H9 (cell line): ENCODE data around the gene SLC2A10. TPM values are rescaled to one million over a fixed set of nuclear protein-coding genes. Genes with fewer than 3 reads are reported as not detected.

Source experiments
- DNase-seq: peaks from one replicate; pipeline ENCODE4 v3.0.0-alpha.2; 2017
- H2AFZ ChIP-seq: one replicate; pipeline ENCODE4 v1.6.1; 2013; ENCODE audit warnings: mild to moderate bottlenecking, low read length, control low read depth, moderate library complexity
- H2AK5ac ChIP-seq: 2 replicates; pipeline ENCODE4 v1.6.1; 2013; ENCODE audit warnings: low read length, control low read depth, mixed read lengths; ENCODE audit not compliant: insufficient read length
- H2BK120ac ChIP-seq: one replicate; pipeline ENCODE4 v1.6.1; 2013; ENCODE audit warnings: low read depth, mild to moderate bottlenecking, low read length, control low read depth, inconsistent platforms; ENCODE audit not compliant: poor library complexity, severe bottlenecking
- H2BK12ac ChIP-seq: 2 replicates; pipeline ENCODE4 v1.6.1; 2013; ENCODE audit warnings: low read length, control low read depth, mixed read lengths, low read depth; ENCODE audit not compliant: insufficient read length
- H2BK15ac ChIP-seq: 2 replicates; pipeline ENCODE4 v1.6.1; 2013; ENCODE audit warnings: low read depth, low read length, control low read depth
- H2BK20ac ChIP-seq: one replicate; pipeline ENCODE4 v1.6.1; 2013; ENCODE audit warnings: low read depth, mild to moderate bottlenecking, low read length, control low read depth, inconsistent platforms; ENCODE audit not compliant: poor library complexity, severe bottlenecking
- H2BK5ac ChIP-seq: 2 replicates; pipeline ENCODE4 v1.6.1; 2013; ENCODE audit warnings: low read length, control low read depth, mixed read lengths; ENCODE audit not compliant: insufficient read length
- H3K14ac ChIP-seq: 2 replicates; pipeline ENCODE4 v1.6.1; 2013; ENCODE audit warnings: low read length, control low read depth; ENCODE audit not compliant: insufficient read depth
- H3K18ac ChIP-seq: 2 replicates; pipeline ENCODE4 v1.6.1; 2013; ENCODE audit warnings: low read depth, mild to moderate bottlenecking, mixed read lengths, low read length, control low read depth; ENCODE audit not compliant: insufficient read length
- H3K23ac ChIP-seq: 2 replicates; pipeline ENCODE4 v1.6.1; 2013; ENCODE audit warnings: low read length, control low read depth, mixed read lengths, low read depth; ENCODE audit not compliant: insufficient read length
- H3K23me2 ChIP-seq: 2 replicates; pipeline ENCODE4 v1.6.1; 2013; ENCODE audit warnings: low read depth, mild to moderate bottlenecking, mixed read lengths, low read length, control low read depth; ENCODE audit not compliant: insufficient read length, poor library complexity, severe bottlenecking
- H3K27ac ChIP-seq: 2 replicates; pipeline ENCODE4 v1.5.1; 2013; ENCODE audit warnings: low read length, control low read depth, mixed read lengths, low read depth; ENCODE audit not compliant: insufficient read length
- H3K27me3 ChIP-seq: 2 replicates; pipeline ENCODE4 v1.6.1; 2013; ENCODE audit warnings: low read length, control low read depth, inconsistent platforms; ENCODE audit not compliant: insufficient read depth
- H3K4ac ChIP-seq: 2 replicates; pipeline ENCODE4 v1.6.1; 2013; ENCODE audit warnings: low read depth, mild to moderate bottlenecking, control low read depth, inconsistent platforms, low read length, moderate library complexity
- H3K4me1 ChIP-seq: 2 replicates; pipeline ENCODE4 v1.6.1; 2013; ENCODE audit warnings: low read length, control low read depth, inconsistent platforms; ENCODE audit not compliant: insufficient read depth
- H3K4me2 ChIP-seq: 2 replicates; pipeline ENCODE4 v1.6.1; 2013; ENCODE audit warnings: low read length, control low read depth, mixed read lengths; ENCODE audit not compliant: insufficient read length, insufficient read depth
- H3K56ac ChIP-seq: 2 replicates; pipeline ENCODE4 v1.6.1; 2013; ENCODE audit warnings: low read depth, mild to moderate bottlenecking, mixed read lengths, low read length, control low read depth; ENCODE audit not compliant: insufficient read length
- H3K79me1 ChIP-seq: 2 replicates; pipeline ENCODE4 v1.6.1; 2013; ENCODE audit warnings: low read depth, mild to moderate bottlenecking, moderate library complexity, low read length, control low read depth, inconsistent platforms; ENCODE audit not compliant: insufficient read depth, poor library complexity, severe bottlenecking
- H3K79me2 ChIP-seq: 2 replicates; pipeline ENCODE4 v1.6.1; 2013; ENCODE audit warnings: low read length, control low read depth, inconsistent platforms; ENCODE audit not compliant: insufficient read depth
- H3K9ac ChIP-seq: 2 replicates; pipeline ENCODE4 v1.6.1; 2013; ENCODE audit warnings: low read length, control low read depth, mixed read lengths; ENCODE audit not compliant: insufficient read length; ENCODE audit errors: extremely low read depth
- H3K9me3 ChIP-seq: one replicate; pipeline ENCODE4 v1.6.1; 2013; ENCODE audit warnings: low read depth, low read length, inconsistent platforms; ENCODE audit not compliant: control insufficient read depth
- H3T11ph ChIP-seq: one replicate; pipeline ENCODE4 v1.6.1; 2013; ENCODE audit warnings: mild to moderate bottlenecking, low read length, control low read depth, inconsistent platforms
- H4K20me1 ChIP-seq: one replicate; pipeline ENCODE4 v1.6.1; 2013; ENCODE audit not compliant: control insufficient read depth, insufficient read length, insufficient read depth
- H4K5ac ChIP-seq: 2 replicates; pipeline ENCODE4 v1.6.1; 2013; ENCODE audit warnings: low read depth, mild to moderate bottlenecking, mixed read lengths, low read length, control low read depth; ENCODE audit not compliant: insufficient read length
- H4K8ac ChIP-seq: replicated peaks from 2 replicates; pipeline ENCODE4 v1.6.1; 2013; ENCODE audit warnings: low read length, control low read depth, mixed read lengths, low read depth; ENCODE audit not compliant: insufficient read length
- H4K91ac ChIP-seq: 2 replicates; pipeline ENCODE4 v1.6.1; 2013; ENCODE audit warnings: low read depth, mild to moderate bottlenecking, moderate library complexity, mixed read lengths, low read length, control low read depth; ENCODE audit not compliant: insufficient read length
- H3K27ac Mint-ChIP-seq, 3 experiments: 2 replicates in 2 of 3; 3 replicates in 1 of 3; pipeline ENCODE4 v1.8.0; 2020 to 2021; ENCODE audit warnings: mixed read lengths in 3 of 3, mild to moderate bottlenecking in 1 of 3, moderate library complexity in 1 of 3
- H3K27me3 Mint-ChIP-seq: 2 replicates; pipeline ENCODE4 v1.8.0; 2021; ENCODE audit warnings: low read depth, mild to moderate bottlenecking, moderate library complexity, mixed read lengths
- H3K36me3 Mint-ChIP-seq, 3 experiments: 2 replicates in 2 of 3; 3 replicates in 1 of 3; pipeline ENCODE4 v1.8.0; 2020 to 2021; ENCODE audit warnings: low read depth in 3 of 3, mixed read lengths in 3 of 3; ENCODE audit not compliant: insufficient read depth in 1 of 3
- H3K4me1 Mint-ChIP-seq, 2 experiments: 2 replicates each; pipeline ENCODE4 v1.8.0; 2020; ENCODE audit warnings: mixed read lengths in 2 of 2
- H3K4me3 Mint-ChIP-seq, 2 experiments: 2 replicates in 1 of 2; 3 replicates in 1 of 2; pipeline ENCODE4 v1.8.0; 2020 to 2021; ENCODE audit warnings: mild to moderate bottlenecking in 2 of 2, mixed read lengths in 2 of 2, moderate library complexity in 1 of 2
- H3K9me3 Mint-ChIP-seq, 2 experiments: 2 replicates in 1 of 2; 3 replicates in 1 of 2; pipeline ENCODE4 v1.8.0; 2020; ENCODE audit warnings: mild to moderate bottlenecking in 2 of 2, mixed read lengths in 2 of 2, moderate library complexity in 1 of 2
- WGBS: extraction: QIAGEN DNeasy Blood & Tissue Kit; methylation state at CpG from one replicate; pipeline ENCODE4 v1.1.7; 2013; ENCODE audit warnings: missing lambda C conversion rate, low lambda C conversion rate, mixed read lengths; ENCODE audit not compliant: insufficient read length; ENCODE audit errors: extremely low coverage; 5-methylcytosine and 5-hydroxymethylcytosine counted together
- total RNA-seq: library from RNA; stranded (reverse); gene quantifications from 2 replicates; pipeline ENCODE4 v1.2.1, GENCODE V29; 2021
- TF ChIP-seq, protein P1 (sequence below): fragments of 200-600 bp; sonication (generic); conservative IDR thresholded peaks from 3 replicates; pipeline ENCODE4 v1.8.0; 2021; ENCODE audit warnings: antibody characterized with exemption, mild to moderate bottlenecking

Gene SLC2A10
- total RNA-seq, 1 experiment from 2014 or later, result 8.2 TPM

DNA sequence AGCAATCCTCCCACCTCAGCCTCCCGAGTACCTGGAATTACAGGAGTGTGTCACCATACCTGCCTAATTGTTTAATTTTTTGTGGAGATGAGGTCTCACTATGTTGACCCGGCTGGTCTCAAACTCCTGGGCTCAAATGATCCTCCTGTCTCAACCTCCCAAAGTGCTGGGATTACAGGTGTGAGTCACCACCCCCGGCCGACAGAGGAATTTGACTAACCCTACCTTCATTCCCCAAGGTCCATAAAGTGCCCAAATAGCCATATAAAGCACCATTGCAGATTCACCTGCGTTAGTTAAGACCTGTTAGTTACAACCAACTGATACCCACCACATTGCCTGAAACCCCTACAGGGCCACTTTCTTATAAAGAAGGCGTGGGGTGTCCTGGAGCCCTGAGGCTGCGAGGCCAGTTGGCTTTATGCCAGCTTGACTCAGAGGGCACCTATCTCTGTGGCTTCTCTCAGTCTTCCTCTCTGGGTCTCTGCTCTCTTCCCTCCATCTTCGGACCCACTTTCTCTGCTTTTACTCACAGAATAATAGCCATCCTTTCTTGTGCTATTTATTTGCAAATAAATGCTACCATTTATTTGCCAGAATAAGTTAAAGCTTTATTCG lies 65.6 kb downstream of the SLC2A10 start:
- WGBS, result no CpG with 5 or more reads among the region's 9 CpGs
- Histone ChIP-seq H3K4me1 (no peaks in the 10 kb centered on the region), H2BK15ac (no peak overlapping the region), H4K91ac (no peak overlapping the region), H4K20me1 (no peaks in the 10 kb centered on the region), H3K4me2 (no peak overlapping the region), H3T11ph (no peak overlapping the region), H3K27me3 (no peaks in the 10 kb centered on the region), H3K23ac (no peak overlapping the region), H2AK5ac (no peak overlapping the region), H2BK120ac (no peak overlapping the region), H3K79me2 (no peaks in the 10 kb centered on the region), H3K18ac (no peak overlapping the region), H3K14ac (no peak overlapping the region), H3K56ac (no peak overlapping the region), H3K23me2 (no peaks in the 10 kb centered on the region), H4K8ac (no peak overlapping the region), H3K79me1 (no peaks in the 10 kb centered on the region), H3K27ac (no peak overlapping the region), H3K9me3 (no peaks in the 10 kb centered on the region), H2BK12ac (no peak overlapping the region), H2BK20ac (no peak overlapping the region), H2AFZ (no peak overlapping the region), H2BK5ac (no peak overlapping the region), H4K5ac (no peak overlapping the region), H3K9ac (no peak overlapping the region), H3K4ac (no peak overlapping the region)
- no peak overlapping the region for H3K4me3 Mint-ChIP-seq
- peaks cover 13 to 14% of the 10 kb centered on the region in 2 experiments for H3K4me1 Mint-ChIP-seq
- peaks cover 1% of the 10 kb centered on the region; the same call in 1 of the 2 replicates for H3K27me3 Mint-ChIP-seq
- no peak overlapping the region for H3K27ac Mint-ChIP-seq
- no peak for DNase-seq
- H3K36me3 Mint-ChIP-seq, result no peaks in the 10 kb centered on the region; a peak in 2 of 7 replicates
- TF ChIP-seq, protein P1, sequence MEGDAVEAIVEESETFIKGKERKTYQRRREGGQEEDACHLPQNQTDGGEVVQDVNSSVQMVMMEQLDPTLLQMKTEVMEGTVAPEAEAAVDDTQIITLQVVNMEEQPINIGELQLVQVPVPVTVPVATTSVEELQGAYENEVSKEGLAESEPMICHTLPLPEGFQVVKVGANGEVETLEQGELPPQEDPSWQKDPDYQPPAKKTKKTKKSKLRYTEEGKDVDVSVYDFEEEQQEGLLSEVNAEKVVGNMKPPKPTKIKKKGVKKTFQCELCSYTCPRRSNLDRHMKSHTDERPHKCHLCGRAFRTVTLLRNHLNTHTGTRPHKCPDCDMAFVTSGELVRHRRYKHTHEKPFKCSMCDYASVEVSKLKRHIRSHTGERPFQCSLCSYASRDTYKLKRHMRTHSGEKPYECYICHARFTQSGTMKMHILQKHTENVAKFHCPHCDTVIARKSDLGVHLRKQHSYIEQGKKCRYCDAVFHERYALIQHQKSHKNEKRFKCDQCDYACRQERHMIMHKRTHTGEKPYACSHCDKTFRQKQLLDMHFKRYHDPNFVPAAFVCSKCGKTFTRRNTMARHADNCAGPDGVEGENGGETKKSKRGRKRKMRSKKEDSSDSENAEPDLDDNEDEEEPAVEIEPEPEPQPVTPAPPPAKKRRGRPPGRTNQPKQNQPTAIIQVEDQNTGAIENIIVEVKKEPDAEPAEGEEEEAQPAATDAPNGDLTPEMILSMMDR, result no peak
- no peaks in the 10 kb centered on the region for H3K9me3 Mint-ChIP-seq
